BLaER1 treated with 17β-estradiol and CSF1 and Interleukin-3, amounts not matched to agents 10 nM and 100 nM (cell line): ENCODE data around the gene PTPRE.

Experiments
- H3K27ac ChIP-seq, 11 experiments: shearing (Covaris generic); formaldehyde crosslinking; 2 replicates each; pipeline ENCODE4 v1.8.1; 2022
- H3K27me3 ChIP-seq, 11 experiments: shearing (Covaris generic); formaldehyde crosslinking; 2 replicates each; pipeline ENCODE4 v1.8.1; 2022
- H3K36me3 ChIP-seq, 11 experiments: shearing (Covaris generic); formaldehyde crosslinking; 2 replicates each; pipeline ENCODE4 v1.8.1; 2022
- H3K4me1 ChIP-seq, 10 experiments: shearing (Covaris generic); formaldehyde crosslinking; 2 replicates each; pipeline ENCODE4 v1.8.1; 2022
- H3K4me2 ChIP-seq, 11 experiments: shearing (Covaris generic); formaldehyde crosslinking; 2 replicates each; pipeline ENCODE4 v1.8.1; 2022
- H3K4me3 ChIP-seq, 10 experiments: shearing (Covaris generic); formaldehyde crosslinking; 2 replicates each; pipeline ENCODE4 v1.8.1; 2022
- H3K9ac ChIP-seq, 11 experiments: shearing (Covaris generic); formaldehyde crosslinking; 2 replicates each; pipeline ENCODE4 v1.8.1; 2022
- H3K9me3 ChIP-seq, 11 experiments: shearing (Covaris generic); formaldehyde crosslinking; replicated peaks in 1 of 11; 2 replicates each; pipeline ENCODE4 v1.8.1; 2022
- H4K20me1 ChIP-seq, 11 experiments: shearing (Covaris generic); formaldehyde crosslinking; 2 replicates each; pipeline ENCODE4 v1.8.1; 2022
- Cebpa-rat ChIP-seq, 11 experiments: shearing (Covaris generic); IDR thresholded peaks; 2 replicates each; pipeline ENCODE4 v1.8.1; 2022

Gene PTPRE

DNA sequence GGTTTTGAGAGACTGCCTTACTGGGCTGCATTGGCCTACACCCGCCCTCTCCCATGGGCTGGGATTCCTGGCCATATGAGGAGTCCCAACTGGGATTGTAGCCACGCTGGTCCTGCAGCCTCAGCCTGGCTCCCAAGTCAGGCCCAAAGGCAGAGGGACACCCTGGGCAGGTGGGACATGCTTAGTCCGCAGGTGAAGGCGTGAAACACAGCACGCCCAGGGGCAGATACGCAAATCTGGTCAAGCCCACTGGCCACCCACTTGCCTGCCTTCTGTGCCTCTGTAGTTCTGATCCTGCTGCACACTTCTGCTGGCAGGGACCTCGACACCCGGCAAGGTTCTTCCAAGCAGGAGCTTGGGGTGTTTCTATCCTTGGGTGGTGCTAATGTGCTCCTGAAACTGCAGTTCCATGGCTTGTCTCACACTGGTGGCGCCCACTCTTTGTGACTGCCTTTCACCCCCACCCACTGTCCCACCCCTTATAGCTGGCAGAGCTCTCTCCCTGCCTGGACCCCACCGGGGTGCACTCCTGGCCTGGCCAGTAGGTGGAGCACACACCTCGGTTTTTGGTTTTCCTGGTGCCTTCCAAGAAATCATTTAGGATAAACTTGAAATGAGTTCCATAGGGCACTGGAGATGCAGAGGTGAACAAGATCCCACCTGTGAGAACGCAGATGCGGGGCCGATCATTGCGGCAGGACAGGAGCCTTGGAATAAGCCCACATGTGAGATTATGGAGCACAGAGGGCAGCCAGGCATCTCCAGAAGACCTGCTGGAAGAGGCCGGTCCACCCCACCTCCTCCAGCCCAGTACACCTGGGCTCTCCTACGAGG, 171.4 kb downstream of the PTPRE start:
- TF ChIP-seq Cebpa-rat (IDR thresholded peaks at IDR 0.05): no peak
- H3K4me1 ChIP-seq: peaks cover 1 to 12% (median 8%) of the 10 kb centered on the region in 10 experiments; a peak in 19 of 20 replicates
- no peak overlapping the region for H3K4me3 ChIP-seq
- H3K9me3 ChIP-seq: no peaks in the 10 kb centered on the region
- 0 out of 22 replicates have a peak overlapping the region, but pooled peaks of 1 of the 11 experiments have one; percentile 4 for H3K9ac ChIP-seq
- H4K20me1 ChIP-seq: peaks cover 45 to 100% (median 95%) of the 10 kb centered on the region in 11 experiments; a peak in 21 of 22 replicates
- no peak overlapping the region for H3K4me2 ChIP-seq
- H3K36me3 ChIP-seq: peaks cover 94 to 100% (median 99%) of the 10 kb centered on the region in 11 experiments
- H3K27ac ChIP-seq: no peak overlapping the region
- no peaks in the 10 kb centered on the region for H3K27me3 ChIP-seq

DNA sequence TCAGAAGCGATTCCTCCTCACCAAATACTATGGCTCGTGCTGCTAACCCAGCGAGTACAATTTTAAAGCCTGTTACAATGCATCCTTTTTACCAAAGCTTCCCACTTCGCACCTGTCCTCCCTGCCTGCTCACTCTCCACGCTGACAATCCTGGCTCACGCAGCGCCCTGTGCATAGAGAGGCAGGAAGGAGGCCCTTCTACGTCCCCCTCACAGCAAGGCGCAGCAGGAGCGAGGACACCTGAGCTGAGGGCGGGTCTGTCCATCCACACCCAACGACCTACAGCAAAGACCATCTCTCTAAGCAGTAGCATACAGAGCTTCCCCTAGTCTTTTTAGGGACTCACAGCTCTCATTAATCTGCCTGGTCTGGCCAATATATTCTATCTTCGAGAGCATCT, 173.3 kb downstream of the PTPRE start:
- Histone ChIP-seq H4K20me1 (peaks cover 39 to 100% (median 92%) of the 10 kb centered on the region in 11 experiments; a peak in 21 of 22 replicates), H3K9ac (no peak overlapping the region), H3K9me3 (no peaks in the 10 kb centered on the region), H3K4me3 (no peak overlapping the region), H3K27ac (no peak overlapping the region), H3K36me3 (peaks cover 92 to 100% (median 97%) of the 10 kb centered on the region in 11 experiments), H3K4me1 (peaks cover 0 to 19% (median 0%) of the 10 kb centered on the region in 10 experiments; a peak in 5 of 20 replicates), H3K27me3 (no peaks in the 10 kb centered on the region), H3K4me2 (no peak overlapping the region)
- TF ChIP-seq Cebpa-rat (IDR thresholded peaks at IDR 0.05): no peak

- H3K27me3 ChIP-seq: no peaks in the 10 kb centered on the region
- peaks cover 88 to 98% (median 93%) of the 10 kb centered on the region in 11 experiments for H3K36me3 ChIP-seq
- peaks cover 0 to 20% (median under 1%) of the 10 kb centered on the region in 10 experiments; a peak in 9 of 20 replicates for H3K4me1 ChIP-seq
- no peak overlapping the region; a peak in 1 of 22 replicates for H3K9ac ChIP-seq
- no peaks in the 10 kb centered on the region for H3K9me3 ChIP-seq
- no peak overlapping the region for H3K4me2 ChIP-seq
- no peak for TF ChIP-seq Cebpa-rat (IDR thresholded peaks at IDR 0.05)
- no peak overlapping the region for H3K4me3 ChIP-seq
- peaks cover 39 to 100% (median 91%) of the 10 kb centered on the region in 11 experiments; a peak in 21 of 22 replicates for H4K20me1 ChIP-seq
- H3K27ac ChIP-seq: no peak overlapping the region
Measured at GRCh38 chr10:128080641-128081040, 173.7 kb downstream of the PTPRE start.

DNA sequence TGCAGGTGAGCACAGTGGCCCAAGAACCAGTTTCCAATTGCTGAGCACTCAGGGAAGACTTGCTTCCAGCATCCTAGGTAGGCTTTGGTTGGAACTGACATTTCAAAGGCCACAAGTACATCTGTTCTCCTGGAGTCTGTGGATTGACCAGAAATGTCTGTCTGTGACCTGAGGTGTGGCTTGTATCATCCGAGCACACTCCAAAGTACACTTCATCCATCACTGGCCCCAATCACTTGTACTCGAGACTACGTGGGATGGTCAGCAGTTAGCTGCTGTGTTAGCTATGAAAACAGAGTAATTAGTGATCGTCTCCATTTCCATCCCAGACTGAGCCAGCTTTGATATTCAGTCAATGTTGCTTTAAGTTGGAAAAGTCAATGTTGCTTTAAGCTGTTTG, 174.3 kb downstream of the PTPRE start:
- Histone ChIP-seq H3K9ac (no peak overlapping the region), H3K27me3 (no peaks in the 10 kb centered on the region), H3K4me1 (peaks cover 5 to 26% (median 7%) of the 10 kb centered on the region in 10 experiments; a peak in 16 of 20 replicates), H3K4me2 (no peak overlapping the region), H3K27ac (no peak overlapping the region; a peak in 1 of 22 replicates), H3K4me3 (no peak overlapping the region), H4K20me1 (peaks cover 39 to 100% (median 91%) of the 10 kb centered on the region in 11 experiments; a peak in 21 of 22 replicates), H3K36me3 (peaks cover 82 to 92% (median 87%) of the 10 kb centered on the region in 11 experiments), H3K9me3 (no peaks in the 10 kb centered on the region)
- TF ChIP-seq Cebpa-rat (IDR thresholded peaks at IDR 0.05): no peak

- Histone ChIP-seq H3K9ac (0 out of 22 replicates have a peak overlapping the region, but pooled peaks of 1 of the 11 experiments have one; percentile 21), H3K36me3 (peaks cover 77 to 87% (median 82%) of the 10 kb centered on the region in 11 experiments), H4K20me1 (peaks cover 36 to 98% (median 86%) of the 10 kb centered on the region in 11 experiments; a peak in 21 of 22 replicates), H3K9me3 (no peaks in the 10 kb centered on the region), H3K27ac (no peak overlapping the region; a peak in 1 of 22 replicates), H3K27me3 (no peaks in the 10 kb centered on the region), H3K4me3 (no peak overlapping the region), H3K4me2 (no peak overlapping the region), H3K4me1 (peaks cover 10 to 31% (median 12%) of the 10 kb centered on the region in 10 experiments; a peak in 17 of 20 replicates)
- TF ChIP-seq Cebpa-rat (IDR thresholded peaks at IDR 0.05): no peak
Measured at GRCh38 chr10:128081720-128082119, 174.8 kb downstream of the PTPRE start.

DNA sequence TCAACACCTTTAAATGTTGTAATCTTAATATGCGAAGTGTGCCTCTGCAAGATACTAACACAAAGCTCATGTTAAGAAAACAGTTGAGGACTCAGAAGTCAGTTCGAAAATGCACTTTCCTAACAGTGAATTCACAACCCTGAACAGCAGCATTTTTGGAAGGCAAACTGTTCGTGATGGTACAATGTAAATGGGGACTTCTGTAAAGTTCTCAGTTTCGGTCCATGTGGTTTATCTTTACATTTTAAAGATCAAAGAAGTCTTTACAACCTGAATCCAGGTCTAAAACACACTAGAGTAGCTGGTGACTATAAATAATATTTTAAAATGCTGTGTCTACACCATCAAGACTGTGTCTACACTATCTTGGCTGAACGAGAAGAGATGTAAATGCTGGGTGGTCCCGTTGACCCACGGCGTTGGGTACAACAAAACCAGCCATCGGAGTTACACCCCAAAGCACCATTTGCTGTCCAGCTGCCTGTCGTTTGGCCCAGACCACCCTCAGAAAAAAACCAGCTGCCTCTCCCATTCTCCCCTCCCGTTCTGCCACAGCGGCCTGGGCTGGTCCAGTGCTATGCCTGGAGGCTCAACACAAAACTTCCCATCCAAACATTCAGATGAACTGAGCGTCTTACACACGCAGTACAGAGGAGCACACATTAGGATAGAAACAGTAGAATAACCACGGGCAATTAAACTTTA, 176.4 kb downstream of the PTPRE start:
- Histone ChIP-seq H3K9me3 (no peaks in the 10 kb centered on the region), H3K27ac (no peak overlapping the region), H3K4me1 (peaks cover 10 to 37% (median 16%) of the 10 kb centered on the region in 10 experiments; a peak in 17 of 20 replicates), H3K4me3 (no peak overlapping the region), H3K9ac (no peak overlapping the region), H4K20me1 (peaks cover 19 to 93% (median 71%) of the 10 kb centered on the region in 11 experiments; a peak in 20 of 22 replicates), H3K36me3 (peaks cover 61 to 71% (median 66%) of the 10 kb centered on the region in 11 experiments), H3K27me3 (no peaks in the 10 kb centered on the region), H3K4me2 (no peak overlapping the region)
- TF ChIP-seq Cebpa-rat (IDR thresholded peaks at IDR 0.05): no peak

DNA sequence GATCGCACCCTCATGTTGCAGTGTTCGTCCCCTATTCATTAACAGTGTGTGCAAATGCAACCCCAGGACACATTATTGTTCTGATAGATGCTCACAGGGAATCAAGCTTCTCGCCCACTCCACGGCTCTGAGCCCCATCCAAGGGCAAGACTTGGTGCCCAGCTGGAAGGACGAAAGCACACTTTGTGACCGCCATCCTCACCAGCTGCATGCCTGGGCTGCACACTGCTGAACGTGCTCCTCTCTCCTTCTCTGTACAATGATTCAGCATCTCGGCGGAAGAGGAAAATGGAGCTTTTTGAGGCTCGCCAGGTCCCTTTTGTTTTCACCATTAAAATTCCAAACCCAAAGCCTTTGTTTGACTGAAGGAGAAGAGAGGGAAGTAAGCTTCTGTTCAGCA, 177.5 kb downstream of the PTPRE start:
- H3K27ac ChIP-seq: 0 out of 22 replicates have a peak overlapping the region, but pooled peaks of 1 of the 11 experiments have one; percentile 23
- no peak overlapping the region for H3K9ac ChIP-seq
- no peaks in the 10 kb centered on the region for H3K9me3 ChIP-seq
- no peak for TF ChIP-seq Cebpa-rat (IDR thresholded peaks at IDR 0.05)
- peaks cover 14 to 87% (median 61%) of the 10 kb centered on the region in 11 experiments; a peak in 20 of 22 replicates for H4K20me1 ChIP-seq
- peaks cover 10 to 37% (median 16%) of the 10 kb centered on the region in 10 experiments; a peak in 17 of 20 replicates for H3K4me1 ChIP-seq
- H3K4me2 ChIP-seq: no peak overlapping the region
- H3K36me3 ChIP-seq: peaks cover 50 to 61% (median 55%) of the 10 kb centered on the region in 11 experiments
- H3K4me3 ChIP-seq: no peak overlapping the region
- no peaks in the 10 kb centered on the region for H3K27me3 ChIP-seq

DNA sequence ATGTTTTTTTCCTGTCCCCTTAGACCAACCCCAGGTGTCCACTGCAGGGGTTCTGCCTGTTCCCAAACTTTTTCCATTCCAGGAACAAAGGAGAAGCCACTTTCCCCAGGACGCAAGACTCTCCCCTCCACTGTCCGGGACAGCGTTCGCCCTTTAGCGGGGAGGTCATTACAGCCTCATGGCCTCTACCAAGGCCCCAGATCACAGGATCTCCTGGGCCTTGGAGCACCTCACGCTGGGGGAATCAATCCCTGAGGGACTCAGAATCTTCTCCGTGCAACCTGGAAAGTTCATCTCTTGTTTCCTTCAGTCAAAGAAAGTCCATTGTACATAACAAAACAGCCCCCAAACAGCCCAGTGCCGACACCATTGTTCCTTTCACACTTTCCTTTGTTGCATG, 178.1 kb downstream of the PTPRE start:
- no peaks in the 10 kb centered on the region for H3K9me3 ChIP-seq
- H3K27me3 ChIP-seq: no peaks in the 10 kb centered on the region
- H3K9ac ChIP-seq: 0 out of 22 replicates have a peak overlapping the region, but pooled peaks of 1 of the 11 experiments have one; percentile 0
- H3K27ac ChIP-seq: no peak overlapping the region
- peaks cover 44 to 54% (median 49%) of the 10 kb centered on the region in 11 experiments for H3K36me3 ChIP-seq
- H3K4me3 ChIP-seq: no peak overlapping the region
- H3K4me2 ChIP-seq: peak overlapping the region in 2 of 11 experiments; percentile 1; a peak in 1 of 22 replicates
- peaks cover 10 to 37% (median 16%) of the 10 kb centered on the region in 10 experiments; a peak in 17 of 20 replicates for H3K4me1 ChIP-seq
- peaks cover 13 to 85% (median 54%) of the 10 kb centered on the region in 11 experiments; a peak in 20 of 22 replicates for H4K20me1 ChIP-seq
- TF ChIP-seq Cebpa-rat (IDR thresholded peaks at IDR 0.05): no peak
